HS-27A (cell line): ENCODE data around the gene RRP9.

Source experiments
- DNase-seq: peaks from one replicate; pipeline ENCODE4 v3.0.0-alpha.2; 2012; ENCODE audit warnings: low read depth, missing footprints

Gene RRP9

GRCh38 chr3:51970606-51971300, 29.0 kb upstream of the RRP9 start:
- DNase-seq: no peak

- no peak for DNase-seq
These were observed 28.1 kb upstream of the RRP9 start for GRCh38 chr3:51969841-51970240.

GRCh38 chr3:51968883-51969678, 27.4 kb upstream of the RRP9 start:
- no peak for DNase-seq

GRCh38 chr3:51968170-51968775, 26.6 kb upstream of the RRP9 start:
- DNase-seq: no peak

GRCh38 chr3:51967384-51968169, 25.9 kb upstream of the RRP9 start, which contains the start of gene PCBP4:
Gene PCBP4 (minus strand): TSS chr3:51967454. CDS start chr3:51961240, 6,214 bp downstream.
- DNase-seq: no peak

GRCh38 chr3:51966922-51967383, 25.2 kb upstream of the RRP9 start:
- DNase-seq: no peak

GRCh38 chr3:51966486-51966885, 24.8 kb upstream of the RRP9 start:
- no peak for DNase-seq

GRCh38 chr3:51966016-51966415, 24.3 kb upstream of the RRP9 start:
- no peak for DNase-seq

GRCh38 chr3:51964521-51964920, 22.8 kb upstream of the RRP9 start:
- DNase-seq: no peak

- DNase-seq: no peak
These were observed 22.3 kb upstream of the RRP9 start for GRCh38 chr3:51963951-51964451.

GRCh38 chr3:51962854-51963530, 21.3 kb upstream of the RRP9 start:
- DNase-seq: no peak

- no peak for DNase-seq
These were observed 20.2 kb upstream of the RRP9 start for GRCh38 chr3:51961602-51962569.

- DNase-seq: no peak
These were observed 19.3 kb upstream of the RRP9 start for GRCh38 chr3:51961011-51961410.

- no peak for DNase-seq
These were observed 18.7 kb upstream of the RRP9 start for GRCh38 chr3:51960386-51960785.

GRCh38 chr3:51959651-51960050, 17.9 kb upstream of the RRP9 start:
- DNase-seq: no peak

- no peak for DNase-seq
These were observed 17.2 kb upstream of the RRP9 start for GRCh38 chr3:51958603-51959521.

GRCh38 chr3:51957520-51958205, 16.0 kb upstream of the RRP9 start:
- no peak for DNase-seq
